ENCODE measurements around the gene FOXA3. TPM values are rescaled to one million over a fixed set of nuclear protein-coding genes. Genes with fewer than 3 reads are reported as not detected.

The FOXA3 gene
- total and polyA plus RNA-seq, 2 of the 4 experiments (the other 2 are of a cell fraction) = not detected

DNA sequence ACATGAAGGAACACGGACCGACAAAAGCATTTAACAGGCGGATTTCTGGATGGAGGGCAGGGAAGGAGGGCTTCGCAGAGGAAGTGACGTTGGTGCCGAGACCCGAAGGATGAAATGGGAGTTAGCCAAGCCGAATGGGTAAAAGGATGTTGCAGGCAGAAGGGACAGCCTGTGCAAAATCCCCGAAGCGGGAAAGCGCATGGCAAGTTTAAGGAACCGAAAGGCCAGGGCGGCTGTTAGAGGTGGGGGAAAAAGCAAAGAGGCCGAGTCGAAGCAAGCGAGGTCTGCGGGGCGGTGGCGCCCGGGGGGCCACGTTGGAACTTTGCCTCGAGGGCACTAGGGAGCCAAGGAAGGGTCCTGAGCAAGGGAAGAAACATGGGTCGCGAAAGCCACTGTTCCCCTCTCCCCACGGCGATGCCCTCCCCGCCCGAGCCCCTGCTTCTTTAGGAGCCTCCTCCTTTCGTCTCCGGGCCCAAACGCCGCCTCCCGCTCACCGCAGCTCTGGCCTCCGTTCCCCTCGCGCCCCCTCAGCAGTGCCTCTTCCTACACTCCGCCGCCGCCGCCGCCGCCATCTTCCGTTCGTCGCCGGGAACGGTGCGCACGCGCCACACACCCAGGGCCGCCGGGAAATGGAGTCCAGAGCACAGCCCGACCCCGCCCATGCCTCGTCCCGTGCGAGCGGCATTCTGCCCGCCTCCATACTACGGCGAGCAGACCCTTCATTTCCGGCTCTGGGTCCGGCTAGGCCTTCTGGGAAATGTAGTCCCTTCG lies 1.4 kb upstream of the FOXA3 start, which contains the start of gene SYMPK:
Gene SYMPK (minus strand): TSS at position 584 of the 771 bp plus-strand sequence. CDS start 8,652 bp downstream, outside the sequence.
- Histone ChIP-seq H2BK20ac (ENCODE audit: low read depth, low read length) (no peak within 1 kb of the TSS), H2BK120ac (ENCODE audit: low read depth, low read length) (peak within 1 kb of the TSS; percentile 13; the same call in 1 of the 2 replicates), H4K8ac (ENCODE audit: low read depth in 2 of 2, low read length in 2 of 2) (peak within 1 kb of the TSS; percentile 52 to 95), H3K9me3 (ENCODE audit: control insufficient read depth, insufficient read depth, low read length) (peaks cover 2% of the 10 kb centered on the region; the same call in 1 of the 2 replicates), H3K27ac (ENCODE audit: insufficient read depth, low read length) (peak within 1 kb of the TSS; percentile 88), H2AFZ (replicated peaks; ENCODE audit: low read length, poor library complexity) (peak within 1 kb of the TSS; percentile 96), H2BK15ac (ENCODE audit: low read depth, low read length) (0 out of 3 replicates have a peak within 1 kb of the TSS, but pooled peaks have one; percentile 12), H3K36me3 (ENCODE audit: control insufficient read depth, insufficient read depth, low read length) (peaks cover 14% of the 10 kb centered on the region), H3K18ac (ENCODE audit: low read depth, low read length) (peak within 1 kb of the TSS; percentile 19), H2AK5ac (ENCODE audit: low read depth, low read length) (peak within 1 kb of the TSS; percentile 90), H3K9ac (ENCODE audit: low read depth, low read length) (peak within 1 kb of the TSS; percentile 85), H3K4me2 (ENCODE audit: low read depth, low read length) (peak within 1 kb of the TSS; percentile 84), H4K5ac (ENCODE audit: low read depth, low read length) (peak within 1 kb of the TSS; percentile 59), H3K9me1 (ENCODE audit: insufficient read depth, low read length) (no peaks in the 10 kb centered on the region), H3K79me1 (ENCODE audit: low read depth in 1 of 2, low read length in 2 of 2) (peaks cover 17 to 33% of the 10 kb centered on the region in 2 experiments), H3K56ac (ENCODE audit: extremely low read depth, insufficient read depth, low read length) (peak within 1 kb of the TSS; percentile 89), H3K4me1 (ENCODE audit: control insufficient read depth, insufficient read depth, low read length) (no peaks in the 10 kb centered on the region), H3K23ac (ENCODE audit: low read depth, low read length) (peak within 1 kb of the TSS; percentile 80), H3K14ac (replicated peaks; ENCODE audit: low read depth, low read length) (peak within 1 kb of the TSS; percentile 78), H3K4me3 (ENCODE audit: insufficient read depth, low read depth, low read length) (peak within 1 kb of the TSS; percentile 72), H4K20me1 (ENCODE audit: insufficient read depth, low read length) (peaks cover 17% of the 10 kb centered on the region), H2AK9ac (replicated peaks; ENCODE audit: low read depth, low read length, poor library complexity) (peak within 1 kb of the TSS; percentile 99), H2BK5ac (ENCODE audit: low read depth, low read length, poor library complexity, severe bottlenecking) (peak within 1 kb of the TSS; percentile 76), H3K4ac (ENCODE audit: low read depth, low read length) (peak within 1 kb of the TSS; percentile 81), H3K27me3 (ENCODE audit: control insufficient read depth, insufficient read depth, low read length) (peaks cover 38% of the 10 kb centered on the region), H4K91ac (ENCODE audit: insufficient read depth, low read depth, low read length) (peak within 1 kb of the TSS; percentile 68)
- ATAC-seq (ENCODE audit: low read depth) (peak; percentile 97), DNase-seq (peak; percentile 97)
- ChIA-PET CTCF (interaction anchor here (1.0 kb wide), 1 partner anchor 92 kb away, joined by 3 read pairs; no protein-coding TSS in a partner anchor), POLR2A (ENCODE audit: unreplicated experiment) (no interaction called here)
- intact Hi-C loops (cut with micrococcal nuclease) = loop anchor here (2.0 kb wide), 1 partner anchor 24 kb away; the partner anchor contains the start of gene IRF2BP1
- dilution Hi-C loops (cut with HindIII; ENCODE audit: low sequenced_read_pairs, unreplicated experiment) = no loop called here
- no TSS peak for BruUV-seq (replicated peaks)
- peak; percentile 64 for TF ChIP-seq POLR2A (IDR thresholded peaks at IDR 0.05; ENCODE audit: low read depth, low read length)
- peak; percentile 97 for TF ChIP-seq BHLHE40 (IDR thresholded peaks at IDR 0.05; ENCODE audit: low read depth, low read length)
- peak; percentile 72; the same call in 1 of the 2 replicates for TF ChIP-seq MXI1 (IDR thresholded peaks at IDR 0.05; ENCODE audit: borderline replicate concordance, low read depth, low read length)
- TF ChIP-seq, protein P1, sequence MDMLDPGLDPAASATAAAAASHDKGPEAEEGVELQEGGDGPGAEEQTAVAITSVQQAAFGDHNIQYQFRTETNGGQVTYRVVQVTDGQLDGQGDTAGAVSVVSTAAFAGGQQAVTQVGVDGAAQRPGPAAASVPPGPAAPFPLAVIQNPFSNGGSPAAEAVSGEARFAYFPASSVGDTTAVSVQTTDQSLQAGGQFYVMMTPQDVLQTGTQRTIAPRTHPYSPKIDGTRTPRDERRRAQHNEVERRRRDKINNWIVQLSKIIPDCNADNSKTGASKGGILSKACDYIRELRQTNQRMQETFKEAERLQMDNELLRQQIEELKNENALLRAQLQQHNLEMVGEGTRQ (IDR thresholded peaks at IDR 0.05; ENCODE audit: low read depth, low read length) = peak; percentile 85; the same call in 1 of the 2 replicates
- no peak for TF ChIP-seq RFX5 (IDR thresholded peaks at IDR 0.05; ENCODE audit: low read depth, low read length)
- peak; percentile 57; the same call in 1 of the 2 replicates for TF ChIP-seq MAZ (IDR thresholded peaks at IDR 0.05; ENCODE audit: borderline replicate concordance, low read depth, low read length)
- 0% methylated on average over 47 of the region's 65 CpGs; no CpG with 5 or more reads in 1 of the 2 experiments for WGBS, 2 experiments (ENCODE audit: extremely low coverage in 2 of 2, insufficient read length in 1 of 2)
- in situ Hi-C loops (cut with MboI; ENCODE audit: low sequenced_read_pairs) = no loop called here

All from IMR-90 (cell line).